Measurements from ENCODE around the gene MAPK14. TPM values are rescaled to one million over a fixed set of nuclear protein-coding genes. Genes with fewer than 3 reads are reported as not detected.

MAPK14 gene
- total RNA-seq, 4 donors from 2014 or later, result 44.4 to 91.7 (median 59.1) TPM

DNA sequence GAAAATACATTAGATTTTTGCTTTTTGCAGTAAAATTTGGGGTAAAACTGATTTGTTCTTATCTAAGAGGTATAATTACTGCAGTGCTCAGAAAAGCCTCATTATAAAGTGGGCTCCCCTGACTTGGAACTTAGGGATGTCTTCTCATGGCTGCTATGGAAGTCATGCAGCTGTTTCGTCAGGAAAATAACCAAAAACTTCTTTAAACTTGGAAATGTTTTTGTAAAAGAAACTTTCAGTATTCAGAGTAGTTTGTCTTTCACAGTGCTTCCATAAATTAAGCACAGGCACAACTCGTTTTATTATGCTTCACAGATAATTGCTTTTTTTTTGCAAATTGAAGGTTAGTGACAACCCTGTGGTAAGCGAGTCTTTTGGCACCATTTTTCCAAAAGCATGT, 6.8 kb downstream of the MAPK14 start:
- peaks cover 0 to 7% (median 0%) of the 10 kb centered on the region in 3 donors for H3K36me3 ChIP-seq
- no peak for DNase-seq
- WGBS, 2 donors, result 47% methylated on average over 3 of the region's 3 CpGs
- H3K4me3 ChIP-seq, result no peak overlapping the region
- no peaks in the 10 kb centered on the region for H3K9me3 ChIP-seq
- no peaks in the 10 kb centered on the region for H3K27me3 ChIP-seq
- peaks cover 24 to 98% (median 55%) of the 10 kb centered on the region in 3 donors for H3K4me1 ChIP-seq
- no peak for TF ChIP-seq POLR2A (IDR thresholded peaks at IDR 0.05)
- TF ChIP-seq, protein P1, sequence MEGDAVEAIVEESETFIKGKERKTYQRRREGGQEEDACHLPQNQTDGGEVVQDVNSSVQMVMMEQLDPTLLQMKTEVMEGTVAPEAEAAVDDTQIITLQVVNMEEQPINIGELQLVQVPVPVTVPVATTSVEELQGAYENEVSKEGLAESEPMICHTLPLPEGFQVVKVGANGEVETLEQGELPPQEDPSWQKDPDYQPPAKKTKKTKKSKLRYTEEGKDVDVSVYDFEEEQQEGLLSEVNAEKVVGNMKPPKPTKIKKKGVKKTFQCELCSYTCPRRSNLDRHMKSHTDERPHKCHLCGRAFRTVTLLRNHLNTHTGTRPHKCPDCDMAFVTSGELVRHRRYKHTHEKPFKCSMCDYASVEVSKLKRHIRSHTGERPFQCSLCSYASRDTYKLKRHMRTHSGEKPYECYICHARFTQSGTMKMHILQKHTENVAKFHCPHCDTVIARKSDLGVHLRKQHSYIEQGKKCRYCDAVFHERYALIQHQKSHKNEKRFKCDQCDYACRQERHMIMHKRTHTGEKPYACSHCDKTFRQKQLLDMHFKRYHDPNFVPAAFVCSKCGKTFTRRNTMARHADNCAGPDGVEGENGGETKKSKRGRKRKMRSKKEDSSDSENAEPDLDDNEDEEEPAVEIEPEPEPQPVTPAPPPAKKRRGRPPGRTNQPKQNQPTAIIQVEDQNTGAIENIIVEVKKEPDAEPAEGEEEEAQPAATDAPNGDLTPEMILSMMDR (IDR thresholded peaks at IDR 0.05), result no peak
- intact Hi-C loops (cut with DNase I), result no loop called here
- H3K27ac ChIP-seq, result peak overlapping the region in 2 of 4 donors; percentile 47 to 54

- no peaks in the 10 kb centered on the region for H3K27me3 ChIP-seq
- whole genome bisulfite sequencing, 2 donors, result 40 to 44% methylated on average over 4 of the region's 4 CpGs
- no peak overlapping the region for H3K4me3 ChIP-seq
- TF ChIP-seq, protein P1 (IDR thresholded peaks at IDR 0.05), result no peak
- no peak for TF ChIP-seq POLR2A (IDR thresholded peaks at IDR 0.05)
- no peaks in the 10 kb centered on the region for H3K9me3 ChIP-seq
- H3K27ac ChIP-seq, result peak overlapping the region in 1 of 4 donors; percentile 17
- intact Hi-C loops (cut with DNase I), result no loop called here
- peaks cover 22 to 98% (median 59%) of the 10 kb centered on the region in 3 donors for H3K4me1 ChIP-seq
- DNase-seq, result no peak
- H3K36me3 ChIP-seq, result peaks cover 0 to 7% (median 0%) of the 10 kb centered on the region in 3 donors
These were observed 7.6 kb downstream of the MAPK14 start for GRCh38 chr6:36035225-36035624.

DNA sequence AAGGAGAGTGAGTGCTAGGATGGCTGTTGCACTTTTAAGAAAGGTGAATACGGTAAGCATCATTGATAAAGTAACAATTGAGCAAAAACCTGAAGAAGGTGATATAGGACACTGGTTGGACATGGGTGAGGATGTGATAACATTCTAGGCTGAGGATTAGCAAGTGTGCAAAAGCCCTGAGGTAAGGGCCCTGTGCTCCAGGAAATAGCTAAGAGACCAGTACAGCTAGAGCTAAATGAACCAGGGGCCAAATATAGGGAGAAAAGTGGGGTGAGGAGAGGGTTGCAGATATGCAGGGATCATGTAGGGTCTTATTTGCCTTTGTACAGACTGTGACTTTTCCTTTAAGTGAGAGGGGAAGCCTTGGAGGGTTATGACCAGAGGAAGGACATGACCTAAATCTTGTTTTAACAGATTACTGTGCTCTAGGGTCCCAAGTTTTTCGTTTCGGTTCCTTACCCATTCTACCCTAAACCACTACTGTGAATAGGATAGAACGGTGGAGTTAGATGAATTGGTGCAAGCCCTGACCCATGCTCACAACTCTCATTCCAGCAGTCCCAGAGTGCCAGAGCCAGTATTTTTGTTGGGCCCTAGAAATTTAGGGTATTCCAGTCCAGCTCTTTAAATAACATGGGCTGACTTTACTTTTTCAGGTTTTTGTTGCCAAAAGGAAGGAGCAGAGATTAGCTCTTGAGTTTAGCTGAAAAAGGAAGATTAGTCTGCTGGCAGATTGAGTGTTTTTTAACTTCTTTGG, 10.7 kb downstream of the MAPK14 start:
- TF ChIP-seq, protein P1 (IDR thresholded peaks at IDR 0.05), result no peak
- TF ChIP-seq POLR2A (IDR thresholded peaks at IDR 0.05), result no peak
- Histone ChIP-seq H3K27ac (peak overlapping the region in 2 of 4 donors; percentile 3 to 38), H3K9me3 (no peaks in the 10 kb centered on the region), H3K4me3 (no peak overlapping the region), H3K36me3 (peaks cover 0 to 7% (median 0%) of the 10 kb centered on the region in 3 donors), H3K27me3 (no peaks in the 10 kb centered on the region), H3K4me1 (peaks cover 16 to 89% (median 50%) of the 10 kb centered on the region in 3 donors)
- intact Hi-C loops (cut with DNase I), result no loop called here
- DNase-seq, result no peak
- 27 to 31% methylated on average over 4 of the region's 4 CpGs for WGBS, 2 donors

DNA sequence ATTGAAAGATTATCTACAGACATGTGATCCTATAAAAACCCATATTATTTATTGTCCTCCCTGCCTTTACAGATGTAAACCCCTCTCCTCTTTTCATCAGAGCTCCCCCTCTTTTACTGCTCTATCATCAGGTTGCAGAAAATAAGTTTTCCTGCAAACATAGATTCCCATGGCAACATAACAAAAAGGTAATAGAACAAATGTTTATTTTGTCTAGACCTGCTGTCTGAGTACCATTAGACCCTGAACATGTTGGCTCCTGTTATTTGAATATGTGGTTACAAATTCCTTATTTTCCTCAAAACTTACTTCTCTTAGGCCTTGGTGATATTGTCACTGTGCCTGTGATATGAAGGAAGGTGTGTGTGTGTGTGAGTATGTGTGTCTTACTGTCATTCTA, 11.5 kb downstream of the MAPK14 start:
- no peak for TF ChIP-seq POLR2A (IDR thresholded peaks at IDR 0.05)
- TF ChIP-seq, protein P1 (IDR thresholded peaks at IDR 0.05), result no peak
- Histone ChIP-seq H3K9me3 (no peaks in the 10 kb centered on the region), H3K36me3 (peaks cover 0 to 7% (median 0%) of the 10 kb centered on the region in 3 donors), H3K4me3 (no peak overlapping the region), H3K27ac (peak overlapping the region in 1 of 4 donors; percentile 27), H3K4me1 (peaks cover 12 to 81% (median 42%) of the 10 kb centered on the region in 3 donors), H3K27me3 (no peaks in the 10 kb centered on the region)
- intact Hi-C loops (cut with DNase I), result no loop called here
- no peak for DNase-seq

DNA sequence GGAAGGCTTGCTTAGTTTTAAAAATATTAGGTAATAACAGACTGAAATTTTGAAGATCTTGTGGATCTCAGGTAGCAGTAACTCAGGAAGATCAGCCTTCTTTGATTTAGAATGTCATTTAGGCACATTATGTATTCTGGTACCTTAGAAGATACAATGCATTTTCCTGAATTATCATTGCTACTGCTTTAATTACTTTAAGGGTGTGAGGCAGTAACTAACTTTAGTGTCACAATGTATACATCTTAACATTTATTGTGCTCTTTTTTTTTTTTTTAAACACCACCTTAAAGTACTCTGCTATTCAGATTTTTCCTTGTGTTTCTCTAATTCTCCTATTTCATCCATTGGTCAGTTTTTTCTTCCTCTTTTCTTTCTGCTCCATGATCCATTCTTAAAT, 13.3 kb downstream of the MAPK14 start:
- H3K4me1 ChIP-seq, result peaks cover 14 to 74% (median 35%) of the 10 kb centered on the region in 3 donors
- H3K9me3 ChIP-seq, result no peaks in the 10 kb centered on the region
- H3K36me3 ChIP-seq, result peaks cover 0 to 7% (median 0%) of the 10 kb centered on the region in 3 donors
- H3K4me3 ChIP-seq, result no peak overlapping the region
- intact Hi-C loops (cut with DNase I), result no loop called here
- no peak for TF ChIP-seq POLR2A (IDR thresholded peaks at IDR 0.05)
- TF ChIP-seq, protein P1 (IDR thresholded peaks at IDR 0.05), result no peak
- no peaks in the 10 kb centered on the region for H3K27me3 ChIP-seq
- no peak for DNase-seq
- H3K27ac ChIP-seq, result no peak overlapping the region
